HG03565 (cell line): Measurements from ENCODE around the gene POLD1.

Experiments used
- ATAC-seq: cut with Tn5 transposase; IDR thresholded peaks from one replicate; pipeline ENCODE4 v1.9.1; 2021; ENCODE audit warnings: mild to moderate bottlenecking, moderate library complexity; ENCODE audit not compliant: unreplicated experiment

POLD1 gene

GRCh38 chr19:50417111-50418081 lies 33.2 kb downstream of the POLD1 start:
- no peak for ATAC-seq

DNA sequence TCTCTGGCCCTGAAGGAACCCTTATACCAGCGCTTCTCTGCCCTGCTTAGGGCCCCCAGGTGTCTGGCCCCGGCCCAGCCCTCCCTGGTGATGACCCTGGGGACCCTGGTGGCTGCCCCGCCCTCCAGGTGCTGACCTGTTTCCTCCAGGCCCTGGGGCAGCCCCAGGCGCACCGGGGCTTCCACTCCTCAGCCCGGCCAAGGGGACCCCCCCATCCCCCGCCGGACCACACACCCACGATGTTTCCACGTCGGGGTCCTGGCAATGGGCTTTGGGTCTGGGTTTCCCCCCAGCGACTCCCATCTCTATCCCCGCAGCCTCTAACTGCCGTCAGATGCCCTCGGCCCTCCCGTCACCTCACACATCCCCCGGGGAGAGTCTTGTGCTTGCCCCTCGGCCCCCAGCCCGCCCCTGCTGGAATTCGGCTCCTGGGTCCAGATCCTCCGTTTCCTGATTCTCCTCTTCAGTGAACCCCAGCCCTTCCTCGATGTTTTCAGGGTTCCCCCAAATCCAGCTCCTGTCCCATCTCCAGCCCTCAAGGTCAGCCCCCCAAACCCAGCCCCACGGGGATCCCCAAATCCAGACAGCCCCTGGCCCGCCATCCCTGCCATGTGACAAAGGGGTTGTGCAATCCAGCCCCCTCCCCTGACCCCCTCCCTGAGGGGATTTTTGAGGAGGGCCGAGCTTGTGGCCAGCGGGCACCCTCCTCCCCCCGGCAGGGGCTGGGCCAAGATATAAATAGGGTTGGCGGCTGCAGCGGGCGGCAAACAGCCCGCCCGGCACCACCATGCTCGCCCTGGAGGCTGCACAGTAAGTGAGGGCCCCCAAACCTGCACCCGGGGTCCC lies 34.3 kb downstream of the POLD1 start, which contains the start of gene SPIB:
SPIB (plus strand) TSS at position 763 of the 846 bp plus-strand sequence; CDS start at position 788, 25 bp downstream.
- ATAC-seq, result no peak

DNA sequence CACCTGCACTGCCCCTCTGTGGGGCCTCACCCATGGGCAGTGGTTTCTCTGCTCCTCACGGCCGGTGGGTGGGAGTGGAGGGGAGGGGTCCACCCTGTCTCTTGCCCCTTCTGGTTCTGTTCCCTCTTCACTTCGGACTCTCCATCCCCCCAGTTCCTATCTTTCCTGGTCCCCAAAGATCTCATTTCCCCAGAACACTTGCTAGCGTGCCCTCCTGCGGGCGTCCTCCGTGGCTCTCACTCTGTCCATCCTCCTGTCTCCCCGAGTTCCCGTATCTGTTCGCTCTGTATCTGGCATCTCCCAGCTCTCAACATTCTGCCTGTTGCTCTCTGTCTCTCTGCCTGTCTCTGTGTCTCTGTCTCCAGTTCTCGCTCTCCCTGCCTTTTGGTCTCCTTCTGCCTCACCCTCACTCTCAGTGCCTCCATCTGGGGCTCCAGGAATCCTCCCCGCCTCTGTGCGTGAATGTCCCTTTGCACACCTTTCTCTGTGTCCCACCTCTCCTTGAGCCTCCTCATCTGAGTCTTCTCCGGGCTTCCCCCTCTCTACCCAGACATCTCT lies 35.0 kb downstream of the POLD1 start:
- ATAC-seq, result no peak

GRCh38 chr19:50419580-50420035 lies 35.5 kb downstream of the POLD1 start:
- ATAC-seq, result no peak

DNA sequence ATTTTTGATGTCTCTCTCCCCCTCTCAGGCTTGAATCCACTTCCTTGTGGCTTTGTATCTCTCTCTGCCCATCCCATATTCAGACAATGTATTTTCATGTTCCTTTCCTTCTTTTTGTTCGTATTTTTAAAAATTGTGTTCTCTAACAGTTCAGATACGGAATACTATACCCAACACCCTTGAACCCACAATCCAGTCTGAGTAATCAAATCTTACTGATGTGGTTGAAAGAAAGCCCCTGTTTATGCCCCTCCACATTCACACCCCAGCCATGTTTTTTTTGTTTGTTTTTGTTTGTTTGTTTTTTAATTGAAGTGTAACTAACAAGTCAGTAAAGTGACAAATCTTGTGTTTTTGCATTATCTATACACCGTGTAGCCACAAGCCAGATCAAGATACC lies 36.0 kb downstream of the POLD1 start:
- no peak for ATAC-seq

- no peak for ATAC-seq
Observed at GRCh38 chr19:50420808-50421207, 36.7 kb downstream of the POLD1 start.

DNA sequence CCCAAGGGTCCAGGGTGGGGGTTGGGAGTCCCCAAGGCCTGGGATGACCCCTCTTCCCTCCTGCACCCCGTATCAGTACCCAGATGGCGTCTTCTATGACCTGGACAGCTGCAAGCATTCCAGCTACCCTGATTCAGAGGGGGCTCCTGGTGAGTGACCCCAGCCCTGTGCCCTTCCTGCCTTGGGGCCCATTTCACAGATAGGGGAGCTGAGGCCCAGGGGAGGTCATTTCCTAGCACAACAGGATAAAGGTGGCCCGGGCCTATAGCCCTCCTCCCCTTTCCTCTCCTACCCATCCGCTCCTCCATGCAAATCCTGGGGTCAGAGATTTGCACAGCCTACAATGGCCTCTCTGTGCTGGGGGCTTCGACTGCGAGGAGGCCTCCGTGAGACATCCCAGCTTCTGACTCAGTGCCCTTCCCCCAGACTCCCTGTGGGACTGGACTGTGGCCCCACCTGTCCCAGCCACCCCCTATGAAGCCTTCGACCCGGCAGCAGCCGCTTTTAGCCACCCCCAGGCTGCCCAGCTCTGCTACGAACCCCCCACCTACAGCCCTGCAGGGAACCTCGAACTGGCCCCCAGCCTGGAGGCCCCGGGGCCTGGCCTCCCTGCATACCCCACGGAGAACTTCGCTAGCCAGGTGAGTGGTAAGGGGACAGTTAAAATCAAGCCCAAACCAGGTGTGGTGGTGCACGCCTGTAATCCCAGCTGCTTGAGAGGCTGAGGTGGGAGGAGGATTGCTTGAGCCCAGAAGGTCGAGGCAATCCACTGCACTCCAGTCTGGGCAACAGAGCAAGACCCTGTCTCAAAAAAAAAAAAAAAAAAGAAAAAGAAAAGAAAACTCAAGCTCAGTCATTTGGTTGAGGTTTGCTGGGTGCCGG lies 38.5 kb downstream of the POLD1 start:
- ATAC-seq, result no peak

DNA sequence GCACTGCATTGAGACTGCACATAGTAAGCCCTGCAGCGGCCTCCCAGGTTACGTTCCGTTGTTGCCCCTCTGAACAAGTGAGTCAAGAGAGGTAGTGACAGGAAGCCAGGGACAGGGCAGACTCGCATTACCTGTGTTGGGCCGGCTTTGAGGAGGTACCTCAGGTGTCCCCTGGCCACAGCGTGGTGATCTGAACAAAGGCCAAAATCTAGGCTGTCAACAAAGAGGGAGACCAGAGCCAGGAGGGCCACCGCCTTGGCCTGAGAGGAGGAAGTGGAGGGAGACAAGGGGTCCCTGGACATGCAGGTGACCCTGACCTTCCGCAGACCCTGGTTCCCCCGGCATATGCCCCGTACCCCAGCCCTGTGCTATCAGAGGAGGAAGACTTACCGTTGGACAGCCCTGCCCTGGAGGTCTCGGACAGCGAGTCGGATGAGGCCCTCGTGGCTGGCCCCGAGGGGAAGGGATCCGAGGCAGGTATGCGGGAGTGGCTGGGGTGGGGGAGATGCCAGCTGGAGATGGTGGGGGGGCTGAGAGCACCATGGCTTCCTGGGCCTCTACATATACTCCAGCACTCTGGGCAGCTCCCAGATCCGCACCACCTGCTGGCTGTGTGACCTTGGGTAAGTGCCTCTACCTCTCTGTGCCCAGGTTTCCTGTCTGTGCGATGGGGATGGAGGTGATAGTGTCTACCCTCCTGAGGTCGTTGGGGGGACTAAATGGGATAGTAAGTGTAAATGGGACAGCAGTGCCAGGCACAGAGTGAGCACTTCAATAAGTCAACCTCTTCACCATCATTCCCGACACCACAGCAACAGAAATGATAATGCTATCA lies 39.3 kb downstream of the POLD1 start:
- ATAC-seq, result no peak

GRCh38 chr19:50425581-50425980 lies 41.4 kb downstream of the POLD1 start:
- ATAC-seq, result no peak

- ATAC-seq, result no peak
Observed at GRCh38 chr19:50427318-50427925, 43.3 kb downstream of the POLD1 start.

- no peak for ATAC-seq
Observed at GRCh38 chr19:50427997-50428425, 43.9 kb downstream of the POLD1 start.

DNA sequence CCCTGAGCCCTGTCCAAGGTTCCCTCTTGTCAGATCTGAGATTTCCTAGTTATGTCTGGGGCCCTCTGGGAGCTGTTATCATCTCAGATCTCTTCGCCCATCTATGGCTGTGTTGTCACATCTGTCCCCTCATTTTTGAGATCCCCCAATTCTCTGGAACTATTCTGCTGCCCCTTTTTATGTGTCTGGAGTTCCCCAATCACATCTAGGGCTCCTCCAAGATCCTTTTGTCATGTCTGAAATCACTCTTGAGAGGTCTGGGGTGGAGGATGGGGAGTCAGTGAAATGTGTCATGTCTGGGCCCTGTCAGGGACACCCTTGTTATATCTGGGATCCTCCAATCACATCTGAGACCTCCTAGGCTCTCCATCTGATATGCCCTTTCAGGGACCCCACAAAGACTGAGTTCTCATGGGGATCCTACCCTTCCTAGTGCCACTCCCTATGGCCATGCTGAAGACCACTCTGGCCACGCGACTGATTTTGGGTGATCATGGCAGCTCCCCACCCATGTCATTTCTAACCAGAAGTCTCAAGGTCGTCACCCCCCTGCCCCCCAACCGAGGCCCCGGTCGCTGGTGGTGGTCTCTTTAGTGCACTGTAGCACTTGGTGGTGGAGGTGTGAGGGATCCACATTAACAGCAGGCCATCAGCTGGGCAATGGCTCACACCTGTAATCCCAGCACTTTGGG lies 44.8 kb downstream of the POLD1 start:
- ATAC-seq, result no peak

- no peak for ATAC-seq
Observed at GRCh38 chr19:50430888-50431342, 46.8 kb downstream of the POLD1 start.

DNA sequence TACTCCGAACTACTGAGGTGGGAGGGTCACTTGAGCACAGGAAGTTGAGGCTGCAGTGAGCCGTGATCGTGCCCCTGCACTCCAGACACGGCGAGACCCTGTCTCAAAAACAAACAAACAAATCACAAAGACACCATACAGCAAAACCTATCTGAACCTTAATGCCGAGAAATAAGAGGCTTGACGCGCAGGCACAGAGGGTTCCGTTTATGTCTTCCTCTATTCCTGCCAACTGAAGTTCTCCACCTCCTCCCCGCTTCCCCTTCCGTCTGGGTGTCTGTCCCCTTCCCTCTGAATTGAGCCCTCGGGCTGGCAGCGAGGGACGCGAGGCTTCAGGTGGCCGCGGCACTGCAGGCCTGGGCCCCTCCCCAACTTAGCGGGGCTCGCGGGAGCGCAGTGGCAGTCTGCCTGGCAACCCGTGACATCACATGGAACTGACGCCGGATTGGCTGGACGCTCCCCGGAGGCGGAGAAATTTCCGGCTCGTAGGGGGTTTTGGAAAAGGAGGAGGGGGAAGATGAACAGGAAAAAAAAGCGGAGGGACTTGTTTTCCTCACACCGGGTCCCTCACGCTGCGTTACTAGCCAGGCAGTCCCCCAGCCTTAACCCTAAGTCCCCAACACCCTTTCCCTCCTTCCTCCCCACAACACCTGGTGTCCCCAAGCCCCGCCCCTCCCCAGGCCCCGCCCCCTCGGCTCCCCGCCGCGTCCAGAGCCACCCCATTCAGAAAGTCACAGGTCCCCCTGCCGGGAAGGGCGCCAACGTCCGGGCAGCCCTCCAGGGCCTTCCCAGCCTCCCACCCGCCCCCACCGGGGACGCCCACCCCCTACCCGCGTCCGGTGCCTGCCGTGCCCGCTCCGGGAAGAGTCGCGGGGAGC lies 47.4 kb downstream of the POLD1 start:
- ATAC-seq, result peak; percentile 82

DNA sequence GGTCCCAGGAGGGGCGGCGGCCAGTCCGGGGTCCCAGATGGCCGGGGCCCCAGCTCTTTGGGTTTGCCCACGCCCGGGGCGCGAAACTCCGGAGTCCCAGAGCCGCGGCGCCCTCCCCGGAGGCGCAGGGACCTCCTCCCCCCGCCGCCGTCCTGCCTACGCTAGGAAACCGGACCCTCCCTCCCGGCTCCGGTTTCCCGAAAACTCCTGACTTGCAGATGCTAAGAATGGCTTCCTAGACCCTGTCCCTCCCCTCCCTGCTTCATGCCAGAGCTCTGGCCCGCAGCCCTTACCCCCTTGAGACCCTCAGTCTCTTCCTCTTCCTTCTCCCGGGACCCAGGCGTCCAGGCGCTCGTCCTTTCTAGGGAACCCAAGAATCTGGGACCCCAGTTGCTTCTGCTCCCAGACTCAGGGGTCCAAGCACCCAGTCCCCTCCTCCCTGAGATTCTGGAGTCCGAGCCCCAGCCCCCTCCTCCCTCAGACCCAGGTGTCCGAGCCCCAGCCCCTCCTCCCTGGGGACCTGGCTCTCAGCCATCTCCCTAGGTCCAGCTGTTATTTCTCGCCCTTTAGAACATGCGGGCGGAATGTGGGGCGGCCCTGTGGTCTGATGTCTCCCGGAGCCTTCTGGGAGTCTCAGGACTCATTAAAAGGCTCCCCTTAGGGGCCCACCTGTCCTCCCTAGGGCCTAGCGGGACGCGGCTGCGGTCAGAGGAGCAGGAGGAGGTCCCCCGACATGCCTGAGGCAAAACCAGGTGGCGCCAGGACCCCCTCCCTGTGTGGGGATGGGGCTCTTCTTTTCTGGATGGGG lies 48.3 kb downstream of the POLD1 start, which contains the start of gene MYBPC2:
MYBPC2 (plus strand) TSS at position 672 of the 808 bp plus-strand sequence; CDS start at position 734, 62 bp downstream.
- no peak for ATAC-seq
